COLO668 (cell line): ENCODE results near the gene TEDC2.
"Not testable (repeated sequence)": the region's sequence is repeated elsewhere in the genome, so short reads cannot be mapped to it uniquely, and the experiment has no call there.

Experiments
- DNase-seq: peaks from one replicate; lab custom pipeline; 2025; ENCODE audit not compliant: unreplicated experiment; lab: John Stamatoyannopoulos, UW

Gene TEDC2

DNA sequence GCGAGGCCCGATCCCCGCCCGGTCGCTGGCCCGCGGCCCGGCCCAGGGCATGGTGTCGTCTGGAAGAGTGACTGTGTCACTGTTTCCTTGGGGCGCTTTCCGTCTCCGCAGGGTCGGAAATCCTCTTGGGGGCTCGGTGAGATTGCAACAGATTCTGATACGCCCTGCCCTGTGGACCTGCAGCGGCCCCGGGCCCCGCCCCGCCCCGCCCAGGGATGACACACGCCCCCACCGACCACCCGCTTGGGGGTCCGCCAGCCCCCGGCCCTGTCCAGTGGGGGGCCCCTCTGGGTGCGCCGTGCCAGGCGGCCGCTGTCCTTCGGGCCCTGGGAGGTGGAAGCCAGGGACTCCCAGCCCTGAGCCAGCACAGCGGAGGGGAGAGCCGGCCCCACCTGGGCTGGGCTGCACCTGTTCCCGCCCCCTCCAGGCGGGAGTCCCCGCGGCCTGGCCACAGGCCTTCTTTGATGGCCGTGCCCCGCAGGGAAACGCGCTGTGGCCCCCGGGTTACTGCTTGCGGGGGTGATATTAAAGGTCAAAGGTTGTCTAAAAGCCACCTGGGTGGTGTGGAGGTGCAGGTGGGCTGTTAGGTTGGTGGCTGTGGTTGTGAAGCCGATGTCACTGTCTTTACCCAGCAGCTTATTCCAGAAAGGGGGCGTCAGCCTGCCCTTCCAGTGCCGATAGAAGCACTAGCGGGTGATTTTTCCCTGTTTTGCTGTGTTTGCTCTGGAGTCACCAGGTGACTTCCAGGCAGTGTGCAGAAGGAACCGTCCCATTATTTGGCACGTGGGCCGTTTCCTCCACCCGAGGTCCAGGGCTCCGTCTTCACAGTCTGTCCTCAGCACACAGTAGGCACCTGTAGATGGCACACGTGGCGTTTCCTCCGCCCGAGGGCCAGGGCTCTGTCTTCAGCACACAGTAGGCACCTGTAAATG lies 15.8 kb downstream of the TEDC2 start:
- DNase-seq = peak; percentile 65

GRCh38 chr16:2476345-2476720 lies 16.4 kb downstream of the TEDC2 start:
- no peak for DNase-seq

DNA sequence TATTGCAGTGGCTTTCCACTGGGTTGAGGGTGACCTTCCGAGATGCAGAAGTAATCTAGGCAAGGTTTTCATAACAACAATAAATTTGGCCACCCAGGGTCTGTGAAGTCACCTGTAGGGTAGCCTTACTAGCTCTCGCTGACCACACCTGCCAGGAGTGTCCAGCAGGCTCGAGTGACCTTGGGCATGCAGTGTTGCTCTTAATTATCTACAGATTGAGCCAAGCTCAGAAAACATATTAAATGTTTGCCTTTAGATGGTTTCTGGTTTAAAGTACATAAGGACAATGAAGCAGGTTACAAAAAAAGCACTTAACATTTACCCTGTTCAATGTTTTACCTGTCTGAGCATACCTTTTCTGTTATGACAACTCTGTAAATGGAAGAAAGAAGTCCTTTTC lies 16.8 kb downstream of the TEDC2 start:
- no peak for DNase-seq

GRCh38 chr16:2477327-2477726 lies 17.4 kb downstream of the TEDC2 start:
- DNase-seq = no peak

- peak; percentile 20 for DNase-seq
These were observed 18.4 kb downstream of the TEDC2 start for GRCh38 chr16:2478279-2478678.

DNA sequence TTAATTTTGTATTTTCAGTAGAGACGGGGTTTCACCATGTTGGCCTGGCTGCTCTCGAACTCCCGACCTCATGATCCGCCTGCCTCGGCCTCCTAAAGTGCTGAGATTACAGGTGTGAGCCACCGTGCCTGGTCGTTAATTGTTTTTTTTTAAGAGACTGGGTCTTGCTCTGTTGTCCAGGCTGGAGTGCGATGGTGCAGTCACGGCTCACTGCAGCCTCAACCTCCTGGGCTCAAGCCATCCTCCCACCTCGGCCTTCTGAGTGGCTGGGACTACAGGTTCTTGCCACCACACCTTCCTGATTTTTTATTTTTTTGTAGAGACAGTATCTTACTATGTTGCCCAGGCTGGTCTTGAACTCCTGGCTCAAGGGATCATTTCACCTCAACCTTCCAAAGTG lies 20.1 kb downstream of the TEDC2 start:
- not testable (repeated sequence) for DNase-seq

GRCh38 chr16:2480948-2481347 lies 21.0 kb downstream of the TEDC2 start:
- DNase-seq = peak; percentile 23

DNA sequence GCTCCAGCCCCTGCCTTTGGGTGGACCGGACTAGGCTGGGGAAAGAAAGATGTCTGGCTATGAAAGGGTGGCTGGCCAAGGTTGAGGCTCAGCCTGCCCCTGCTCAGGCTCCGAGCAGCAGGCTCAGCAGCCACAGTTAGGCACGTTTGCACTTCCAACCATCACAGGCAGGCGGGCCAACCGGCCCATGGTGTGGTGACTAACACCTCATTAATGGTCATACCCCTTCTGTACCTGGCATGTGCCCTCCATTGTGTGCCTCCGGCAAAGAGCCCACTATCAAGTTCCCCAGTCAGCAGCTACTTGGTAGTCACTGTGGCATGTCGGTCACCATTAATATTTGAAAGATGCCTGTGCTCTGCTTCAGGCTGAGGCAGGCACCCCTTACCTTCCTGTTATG lies 21.8 kb downstream of the TEDC2 start:
- DNase-seq = peak; percentile 16

DNA sequence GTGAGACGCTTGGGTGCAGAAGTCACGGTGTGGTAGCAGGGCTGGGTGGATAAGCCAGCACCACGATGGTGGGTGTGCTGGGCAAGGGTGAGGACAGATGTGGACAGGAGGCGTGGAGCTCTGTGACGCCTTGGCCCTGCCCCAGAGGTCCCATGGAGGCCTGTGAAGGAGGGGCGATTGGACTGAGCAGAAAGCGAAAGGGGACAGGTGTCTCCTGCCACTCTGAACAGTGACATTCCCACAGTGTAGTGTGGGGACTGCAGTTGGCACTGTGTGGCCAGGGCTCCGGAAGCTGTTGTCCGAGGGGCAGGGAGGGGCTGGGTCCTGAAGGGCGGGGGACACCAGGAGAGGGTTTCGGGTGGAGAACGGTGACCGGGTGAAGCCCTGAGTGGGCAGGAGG lies 22.3 kb downstream of the TEDC2 start:
- DNase-seq = peak; percentile 48

GRCh38 chr16:2482708-2483534 lies 23.0 kb downstream of the TEDC2 start:
- DNase-seq = peak; percentile 74

DNA sequence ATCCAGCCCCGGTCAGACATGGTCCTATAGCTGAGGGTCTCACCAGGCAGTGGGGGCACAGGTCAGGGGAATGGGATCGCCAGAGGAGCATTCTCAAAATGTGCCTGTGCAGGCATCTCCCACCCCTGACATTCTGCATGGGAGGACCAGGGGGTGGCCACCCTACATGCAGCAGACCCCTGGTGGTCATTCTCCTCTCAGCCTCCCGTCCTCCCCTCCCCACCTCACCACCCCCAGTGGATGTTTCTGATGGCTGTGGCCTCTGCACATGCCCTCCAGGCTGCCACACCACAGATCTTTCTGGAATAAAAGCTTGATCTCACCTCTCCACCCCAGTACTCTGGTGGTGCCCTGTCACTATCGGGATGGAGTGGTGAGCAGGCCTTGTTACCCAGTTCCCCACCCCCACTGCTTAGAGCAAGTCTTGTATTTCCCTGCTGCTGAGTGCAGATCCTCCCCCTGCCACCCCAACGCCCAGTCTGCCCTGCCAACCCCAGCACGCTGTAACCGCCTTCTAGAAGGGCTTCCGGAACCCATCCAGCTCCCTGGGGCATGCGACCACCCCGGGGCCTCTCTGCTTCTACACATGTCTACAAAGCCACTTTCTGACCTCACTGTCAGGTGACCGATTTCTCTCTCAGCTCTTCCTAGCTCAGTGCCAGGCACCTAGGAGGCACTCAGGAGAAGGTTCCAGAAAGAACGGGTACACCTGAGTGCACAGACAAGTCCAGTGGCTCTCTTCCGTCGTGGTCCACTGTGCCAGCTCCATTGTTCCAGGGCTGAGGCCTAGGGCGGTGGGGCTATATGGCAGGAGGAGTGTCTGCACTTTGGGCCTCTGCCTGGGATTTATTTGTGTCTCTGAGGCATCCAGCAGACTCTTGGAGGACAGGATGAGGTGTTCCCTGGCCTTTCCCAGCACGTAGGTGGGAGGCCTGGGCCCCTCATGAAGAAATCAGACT lies 24.3 kb downstream of the TEDC2 start:
- no peak for DNase-seq

- no peak for DNase-seq
These were observed 25.1 kb downstream of the TEDC2 start for GRCh38 chr16:2484898-2485508.

DNA sequence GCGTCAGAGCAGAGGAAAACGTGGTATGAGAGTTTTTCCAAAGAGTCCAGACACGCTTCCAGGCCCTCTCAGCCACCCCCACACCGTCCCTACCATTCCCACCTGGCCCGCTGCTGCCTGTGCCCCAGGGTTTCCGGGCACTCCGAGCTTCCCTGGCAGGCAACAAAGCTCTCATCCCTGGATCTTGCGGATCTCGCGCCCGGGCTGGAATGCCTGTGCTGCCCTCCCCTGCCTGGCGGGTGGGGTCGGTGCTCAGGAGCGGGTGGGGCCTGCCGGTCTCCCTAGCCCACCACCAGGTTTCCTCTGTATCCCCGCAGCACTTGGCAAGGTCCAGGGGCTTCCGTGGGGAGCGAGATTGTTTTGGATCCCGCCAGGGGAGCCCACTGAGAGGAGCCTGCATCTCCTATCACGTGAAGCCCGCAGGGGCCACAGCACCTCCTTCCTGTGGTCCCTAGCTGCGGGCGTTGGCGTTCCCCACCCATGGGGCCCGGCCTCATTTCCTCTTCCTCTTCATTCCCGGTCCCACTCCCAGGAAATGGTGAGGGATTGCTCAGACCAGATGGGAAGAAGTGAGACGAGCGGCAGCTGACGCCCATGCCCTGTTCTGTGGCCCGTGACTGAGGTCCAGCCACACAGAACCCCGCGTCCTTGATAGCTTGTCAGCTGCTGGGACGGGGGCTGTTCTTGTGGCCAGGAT lies 26.1 kb downstream of the TEDC2 start:
- DNase-seq = no peak

DNA sequence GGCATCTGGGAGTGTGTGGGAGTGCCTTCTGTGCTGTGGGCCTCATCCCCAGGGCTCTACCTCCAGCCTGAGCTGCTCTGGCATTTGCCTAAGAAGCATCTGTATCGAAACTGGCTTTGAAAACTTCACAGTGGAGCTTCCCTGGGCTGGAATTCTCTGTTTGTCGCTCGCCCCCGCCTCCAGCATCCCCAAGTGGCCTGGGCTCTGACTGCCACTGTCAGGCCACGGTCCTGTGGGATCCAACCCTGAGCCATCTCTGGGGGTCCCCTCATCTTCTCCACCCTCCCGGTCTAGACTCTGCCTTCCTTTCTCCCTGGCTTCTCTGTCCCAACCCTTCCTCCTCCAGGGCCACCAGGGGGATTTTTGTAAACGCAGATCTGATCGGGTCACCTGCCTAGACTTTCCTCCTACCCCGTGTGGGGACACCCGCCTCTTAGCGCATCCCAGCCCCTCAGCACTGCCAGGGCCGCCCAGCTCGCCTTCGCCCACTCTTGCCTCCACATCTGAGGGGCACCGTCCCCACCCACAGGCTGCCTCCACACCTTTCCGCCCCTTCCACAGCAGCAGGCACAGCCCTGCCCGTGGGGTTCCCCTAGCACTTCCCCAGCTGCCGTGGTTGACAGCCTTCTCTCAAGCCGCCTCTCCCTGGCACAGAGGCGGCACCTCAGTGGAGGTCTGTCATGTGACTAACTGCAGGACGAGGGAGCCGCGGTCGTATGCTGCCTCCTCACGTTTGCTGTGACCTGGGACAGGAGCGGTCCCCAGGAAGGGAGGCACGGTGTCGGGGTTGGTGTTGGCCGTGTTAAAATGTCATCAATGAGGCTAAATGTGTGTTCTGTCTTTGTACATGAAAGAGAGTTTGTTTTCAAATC lies 27.0 kb downstream of the TEDC2 start:
- peak; percentile 82 for DNase-seq

DNA sequence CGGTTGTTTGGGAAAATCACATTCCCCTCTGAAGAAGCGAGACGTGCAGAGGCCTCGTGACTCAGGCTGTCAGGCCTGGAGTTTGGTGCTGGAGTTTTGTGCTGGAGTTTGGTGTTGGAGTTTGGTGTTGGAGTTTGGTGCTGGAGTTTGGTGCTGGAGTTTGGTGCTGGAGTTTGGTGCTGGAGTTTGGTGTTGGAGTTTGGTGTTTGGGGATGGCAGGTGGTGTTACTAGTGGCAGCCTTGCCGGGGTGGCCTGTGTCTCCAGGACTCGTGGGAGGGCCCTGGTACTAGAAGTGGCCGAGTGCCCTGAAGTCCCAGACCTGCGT lies 27.6 kb downstream of the TEDC2 start:
- no peak for DNase-seq

DNA sequence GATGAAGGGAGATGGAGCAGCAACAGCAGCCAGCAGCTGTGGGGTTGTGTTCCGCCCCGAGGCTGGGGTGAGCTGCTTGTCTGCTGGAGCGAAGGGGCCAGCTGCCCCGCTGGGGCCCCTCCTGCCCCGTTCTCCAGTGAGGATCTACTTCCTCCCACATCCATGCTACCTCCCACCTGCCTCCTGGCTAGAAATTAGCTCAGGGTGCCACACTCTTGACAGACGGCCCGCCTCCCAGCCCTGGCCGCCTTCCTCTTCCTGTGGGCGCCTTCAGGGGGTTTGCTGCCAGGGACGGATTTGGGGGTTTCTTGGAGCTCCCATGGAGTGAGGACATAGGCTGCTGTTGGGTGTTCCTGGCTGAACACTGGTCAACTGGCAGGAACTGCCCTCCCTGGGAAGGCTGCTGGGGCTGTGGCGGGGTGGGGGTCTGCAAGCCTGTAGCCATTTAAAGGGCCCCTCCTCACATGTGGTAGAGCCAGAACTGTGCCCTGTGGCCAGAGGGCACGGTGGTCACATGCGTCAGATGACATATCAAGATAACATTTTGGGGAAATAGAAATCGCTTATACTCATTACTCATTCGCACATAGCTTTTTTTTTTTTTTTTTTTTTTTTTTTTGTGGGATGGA lies 28.1 kb downstream of the TEDC2 start:
- DNase-seq = peak; percentile 73

DNA sequence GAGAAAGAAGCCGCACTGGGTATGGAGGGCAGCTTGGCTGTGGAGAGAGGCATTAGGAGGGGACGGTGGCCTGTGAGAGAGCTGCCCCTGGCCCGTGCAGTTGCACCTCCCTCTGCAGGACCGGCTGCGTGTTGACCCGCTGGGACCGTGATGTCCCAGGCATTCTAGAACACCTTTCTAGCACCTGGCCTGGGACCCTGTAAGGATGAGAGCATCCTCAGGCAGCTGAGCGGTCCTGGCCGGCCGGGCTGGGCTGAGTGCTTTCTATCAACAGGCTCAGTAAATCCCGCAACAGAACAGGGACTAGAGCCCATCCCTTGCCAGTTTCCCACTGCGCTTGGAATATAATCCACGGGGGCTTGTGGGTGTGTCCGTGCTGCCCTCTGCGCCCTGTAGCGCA lies 29.7 kb downstream of the TEDC2 start:
- no peak for DNase-seq

- peak; percentile 81 for DNase-seq
These were observed 30.5 kb downstream of the TEDC2 start for GRCh38 chr16:2490190-2491105.
